GM19238 (cell line): ENCODE data around the gene TSHZ2.

Experiments
- DNase-seq: peaks from one replicate; pipeline ENCODE4 v3.0.0; 2011; ENCODE audit warnings: low spot score; ENCODE audit not compliant: insufficient read length

The TSHZ2 gene

DNA sequence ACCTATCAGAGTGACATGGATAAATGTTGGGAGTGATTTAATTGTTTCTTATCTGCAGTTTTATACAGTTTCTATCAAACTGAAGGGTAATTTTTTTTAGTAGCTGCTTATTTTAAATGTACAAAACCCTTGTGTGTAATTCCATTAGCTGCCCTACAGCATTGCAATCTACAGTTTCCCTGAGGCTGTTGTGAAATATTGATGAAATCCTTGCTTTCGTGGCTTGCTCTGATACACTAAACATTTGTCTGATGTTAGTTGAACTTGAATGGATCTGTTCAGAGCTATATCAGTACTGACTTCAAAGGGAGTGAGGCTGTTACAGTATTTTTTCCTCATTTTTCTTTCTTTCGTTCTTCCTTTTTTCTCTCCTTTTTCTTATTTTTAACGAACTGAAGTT is 255.4 kb downstream of the TSHZ2 start:
- DNase-seq, result no peak

DNA sequence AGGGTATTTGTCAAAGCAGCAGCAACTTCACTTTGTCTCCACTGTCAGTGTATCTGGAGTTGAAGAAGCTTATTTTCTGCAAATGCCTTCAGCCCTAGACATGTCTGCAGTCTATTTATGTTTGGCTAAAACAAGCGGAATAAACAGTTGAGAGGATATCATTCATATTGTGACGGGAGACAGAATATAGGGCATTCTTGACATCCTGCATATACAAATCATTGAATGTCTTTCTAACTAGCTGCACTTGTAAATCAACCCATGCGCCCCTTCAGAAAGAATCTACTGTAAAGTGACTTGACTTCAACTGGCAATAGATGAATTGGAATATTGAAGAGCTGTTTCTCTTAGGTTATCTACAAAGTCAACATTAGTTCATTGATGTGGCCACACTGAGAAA is 258.9 kb downstream of the TSHZ2 start:
- DNase-seq, result no peak

DNA sequence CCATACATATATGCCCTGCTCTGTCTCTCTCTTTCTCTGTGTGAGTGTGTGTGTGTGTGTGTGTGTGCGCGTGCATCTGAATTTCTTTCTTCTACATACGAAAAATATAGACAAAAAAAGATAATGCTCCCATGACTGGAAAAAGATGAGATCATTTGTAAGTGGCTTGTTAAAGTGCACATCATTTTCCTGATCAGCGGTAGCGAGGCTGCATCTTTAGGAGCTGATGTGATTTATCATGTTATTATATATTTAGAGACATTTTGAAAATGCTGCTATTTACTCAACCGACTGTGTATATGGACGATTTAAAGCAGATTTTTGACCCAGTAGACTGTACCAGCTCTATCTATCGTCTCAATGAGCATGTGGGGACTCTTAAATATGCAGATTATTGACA is 265.3 kb downstream of the TSHZ2 start:
- DNase-seq, result no peak

DNA sequence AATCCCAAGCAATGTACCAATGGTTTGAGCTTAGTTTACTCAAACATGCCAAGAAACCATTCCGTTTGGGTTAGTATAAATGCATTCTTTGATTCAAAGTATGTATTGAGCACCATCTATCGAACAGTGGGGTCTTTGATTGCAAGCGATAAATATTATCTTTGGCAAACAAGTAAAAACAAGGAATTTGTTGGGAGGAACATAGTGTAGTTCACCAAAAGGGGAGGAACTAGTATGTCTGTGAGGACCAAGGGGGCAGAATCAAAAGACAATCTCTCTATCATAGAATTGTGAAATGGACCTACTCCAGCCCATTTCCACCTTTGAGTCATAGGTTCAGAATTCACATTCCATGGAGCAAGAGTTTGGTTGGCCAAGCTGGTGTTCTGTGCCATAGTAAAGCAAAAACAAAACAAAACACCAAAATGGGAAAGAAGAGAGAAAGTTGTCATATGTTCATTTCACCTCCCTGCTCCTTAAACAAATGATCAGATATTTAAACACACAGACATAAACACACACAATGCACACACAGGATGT is 266.0 kb downstream of the TSHZ2 start:
- no peak for DNase-seq

DNA sequence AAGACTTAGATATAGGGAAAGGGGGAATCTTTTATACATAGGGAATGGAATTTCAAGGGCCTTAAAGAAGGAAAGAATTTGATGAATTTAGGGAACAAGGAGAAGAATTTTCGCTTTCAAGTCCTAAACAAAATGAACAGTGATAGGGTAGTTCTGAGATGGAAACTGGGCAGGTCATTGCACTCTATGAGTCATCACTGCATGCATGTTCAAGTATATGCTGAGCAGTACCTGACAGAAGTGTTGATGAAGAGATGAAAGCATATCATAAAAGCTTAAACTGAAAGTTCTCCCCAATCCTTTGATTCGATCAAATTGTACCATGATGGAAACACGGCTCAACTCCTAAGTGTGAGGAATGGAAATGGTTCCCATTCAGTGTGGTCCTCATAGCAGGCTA is 271.0 kb downstream of the TSHZ2 start:
- no peak for DNase-seq

DNA sequence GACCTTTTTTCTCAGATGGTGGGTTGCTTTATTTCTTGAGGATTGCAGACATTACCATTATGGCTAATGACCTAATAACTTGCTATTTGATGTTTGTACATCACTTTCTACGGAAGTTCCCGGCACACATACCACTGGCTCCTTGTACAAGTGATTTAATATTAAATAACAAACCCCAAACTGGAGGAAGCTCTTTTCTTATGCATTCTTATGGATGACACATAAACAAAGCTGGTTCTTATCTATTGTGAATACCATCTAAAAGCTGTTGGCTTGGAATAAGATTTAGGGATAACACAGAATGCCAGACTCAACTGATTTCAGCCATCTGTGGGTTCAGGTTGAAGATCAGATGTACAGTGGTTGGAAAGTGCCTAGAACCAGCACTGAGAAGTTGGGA is 272.6 kb downstream of the TSHZ2 start:
- DNase-seq, result no peak

DNA sequence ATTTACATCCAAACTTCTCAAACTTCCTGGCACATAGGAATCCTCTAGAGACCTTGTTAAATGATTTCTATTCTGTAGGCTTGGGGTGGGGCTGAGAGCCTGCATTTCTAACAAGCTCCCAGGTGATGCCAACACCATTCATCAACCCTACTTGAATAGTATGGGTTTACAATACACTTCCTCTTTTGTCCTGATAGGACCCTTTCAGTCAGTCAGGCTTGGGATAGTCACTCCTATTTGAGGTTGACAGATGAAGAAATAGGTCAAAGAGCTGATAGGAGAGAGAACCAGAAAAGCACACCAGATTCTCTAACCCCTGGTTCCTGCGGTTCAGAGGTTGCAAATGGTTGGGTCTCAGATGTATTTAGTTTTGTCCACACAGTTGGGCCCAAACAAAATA is 273.4 kb downstream of the TSHZ2 start:
- no peak for DNase-seq

DNA sequence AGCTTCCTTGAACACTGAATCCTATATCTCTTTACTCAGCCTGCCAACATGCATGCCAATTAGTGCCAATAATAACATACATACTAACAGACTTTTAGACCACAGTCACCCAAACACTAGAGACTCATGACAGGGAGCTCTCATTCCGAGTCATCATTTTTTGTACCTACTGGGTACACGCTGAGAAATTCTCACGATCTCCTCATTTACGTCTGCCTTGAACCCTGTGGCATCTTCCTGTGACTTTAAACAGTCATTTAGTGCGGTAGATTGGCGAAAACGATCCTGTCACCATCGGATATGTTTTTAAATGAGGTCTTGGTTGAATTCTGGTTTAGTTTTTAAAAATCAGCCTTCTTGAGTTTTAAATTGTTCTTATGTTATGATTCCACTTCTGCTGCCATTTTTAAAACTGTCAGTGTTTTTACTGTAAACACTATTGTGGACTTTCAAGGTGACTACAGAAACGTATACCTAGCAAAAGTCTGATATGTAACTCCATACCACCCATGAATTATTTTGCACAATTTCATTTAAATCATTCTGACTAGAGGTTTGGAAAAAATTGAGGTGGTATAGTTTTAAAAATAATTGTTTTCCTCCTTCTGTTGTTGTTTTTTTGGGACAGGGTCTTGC is 275.4 kb downstream of the TSHZ2 start:
- no peak for DNase-seq

DNA sequence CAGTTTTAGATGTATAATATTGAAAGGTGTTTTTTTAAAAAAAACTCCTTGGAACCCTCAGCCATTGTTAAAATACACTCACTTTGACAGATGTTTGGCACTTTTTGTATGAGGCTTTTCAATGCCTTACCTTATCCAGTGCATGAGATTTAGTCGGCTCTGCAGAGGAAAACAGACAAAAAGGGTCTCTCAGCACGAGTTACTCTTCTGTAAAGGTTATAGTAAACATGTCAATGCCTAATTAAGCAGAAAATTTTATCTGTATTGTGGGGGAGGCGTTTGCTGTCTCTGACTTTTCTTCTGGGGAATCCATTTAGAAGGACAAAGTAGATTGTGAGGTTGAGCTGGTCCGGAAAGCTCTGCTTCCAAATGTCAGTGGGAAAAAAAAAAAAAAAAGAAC is 278.3 kb downstream of the TSHZ2 start:
- DNase-seq, result no peak

DNA sequence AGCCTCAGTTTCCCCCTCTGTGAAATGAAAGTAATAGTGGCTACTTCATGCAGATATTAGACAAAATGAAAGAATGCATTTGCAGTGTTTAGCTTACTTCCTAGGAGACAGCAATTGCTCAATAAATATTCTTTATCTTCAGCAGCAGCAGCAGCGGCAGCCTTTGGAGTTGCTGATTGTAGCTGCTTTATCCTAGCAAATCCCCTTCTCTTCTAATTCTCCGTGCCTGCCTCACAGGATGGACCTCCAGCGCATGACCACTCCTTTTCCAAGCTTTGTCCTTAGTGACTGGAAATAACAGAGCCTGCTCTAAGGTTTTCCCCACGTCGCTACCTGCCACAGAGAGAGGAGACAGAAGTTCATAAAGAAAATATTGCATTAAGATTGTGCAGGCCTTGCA is 279.8 kb downstream of the TSHZ2 start:
- no peak for DNase-seq

DNA sequence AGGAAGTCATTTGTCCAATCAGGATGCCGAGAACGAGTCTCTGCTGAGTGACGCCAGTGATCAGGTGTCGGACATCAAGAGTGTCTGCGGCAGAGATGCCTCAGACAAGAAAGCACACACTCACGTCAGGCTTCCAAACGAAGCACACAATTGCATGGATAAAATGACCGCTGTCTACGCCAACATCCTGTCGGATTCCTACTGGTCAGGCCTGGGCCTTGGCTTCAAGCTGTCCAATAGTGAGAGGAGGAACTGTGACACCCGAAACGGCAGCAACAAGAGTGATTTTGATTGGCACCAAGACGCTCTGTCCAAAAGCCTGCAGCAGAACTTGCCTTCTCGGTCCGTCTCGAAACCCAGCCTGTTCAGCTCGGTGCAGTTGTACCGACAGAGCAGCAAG is 281.5 kb downstream of the TSHZ2 start:
- DNase-seq, result no peak

DNA sequence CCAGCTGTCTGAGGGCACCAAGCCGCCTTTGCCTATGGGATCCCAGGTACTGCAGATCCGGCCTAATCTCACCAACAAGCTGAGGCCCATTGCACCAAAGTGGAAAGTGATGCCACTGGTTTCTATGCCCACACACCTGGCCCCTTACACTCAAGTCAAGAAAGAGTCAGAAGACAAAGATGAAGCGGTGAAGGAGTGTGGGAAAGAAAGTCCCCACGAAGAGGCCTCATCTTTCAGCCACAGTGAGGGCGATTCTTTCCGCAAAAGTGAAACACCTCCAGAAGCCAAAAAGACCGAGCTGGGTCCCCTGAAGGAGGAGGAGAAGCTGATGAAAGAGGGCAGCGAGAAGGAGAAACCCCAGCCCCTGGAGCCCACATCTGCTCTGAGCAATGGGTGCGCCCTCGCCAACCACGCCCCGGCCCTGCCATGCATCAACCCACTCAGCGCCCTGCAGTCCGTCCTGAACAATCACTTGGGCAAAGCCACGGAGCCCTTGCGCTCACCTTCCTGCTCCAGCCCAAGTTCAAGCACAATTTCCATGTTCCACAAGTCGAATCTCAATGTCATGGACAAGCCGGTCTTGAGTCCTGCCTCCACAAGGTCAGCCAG is 283.0 kb downstream of the TSHZ2 start:
- no peak for DNase-seq

DNA sequence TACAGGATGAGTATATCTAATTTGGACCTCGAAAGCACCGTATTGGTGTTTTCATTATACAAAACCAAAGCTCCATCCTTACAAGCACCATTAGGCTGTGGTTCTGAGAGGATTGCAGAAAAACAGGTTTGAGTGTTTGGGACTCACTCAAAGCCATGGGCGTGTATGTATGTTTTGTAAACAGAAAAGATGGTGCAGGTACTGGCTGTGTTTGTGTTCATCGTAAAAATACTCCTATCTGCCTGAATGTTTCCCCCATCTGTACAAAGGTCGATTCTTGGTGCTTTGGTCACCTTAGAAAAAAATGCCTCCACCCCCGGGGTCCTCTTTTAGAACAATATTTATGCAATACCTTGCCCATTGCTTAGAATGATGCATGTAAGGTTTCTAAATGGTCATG is 286.6 kb downstream of the TSHZ2 start:
- DNase-seq, result no peak

DNA sequence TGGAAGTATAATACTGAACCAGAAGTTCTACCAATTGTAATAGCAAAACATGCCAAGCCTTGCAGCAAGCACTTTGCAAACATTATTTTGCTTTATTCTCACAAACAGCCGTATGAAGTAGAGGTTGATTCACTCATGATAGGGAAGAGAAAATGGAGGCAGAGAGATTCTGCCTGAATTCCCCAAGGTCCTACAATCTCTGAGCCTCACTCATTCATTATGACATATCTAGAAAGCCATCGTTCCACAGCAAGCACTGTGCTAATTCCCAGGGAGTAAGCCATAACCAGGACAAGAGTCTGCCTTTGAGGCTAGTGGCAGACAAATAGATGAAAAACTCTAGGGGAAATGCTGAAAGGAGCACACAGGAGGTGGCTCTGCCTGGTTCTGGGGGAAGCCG is 288.0 kb downstream of the TSHZ2 start:
- DNase-seq, result no peak

DNA sequence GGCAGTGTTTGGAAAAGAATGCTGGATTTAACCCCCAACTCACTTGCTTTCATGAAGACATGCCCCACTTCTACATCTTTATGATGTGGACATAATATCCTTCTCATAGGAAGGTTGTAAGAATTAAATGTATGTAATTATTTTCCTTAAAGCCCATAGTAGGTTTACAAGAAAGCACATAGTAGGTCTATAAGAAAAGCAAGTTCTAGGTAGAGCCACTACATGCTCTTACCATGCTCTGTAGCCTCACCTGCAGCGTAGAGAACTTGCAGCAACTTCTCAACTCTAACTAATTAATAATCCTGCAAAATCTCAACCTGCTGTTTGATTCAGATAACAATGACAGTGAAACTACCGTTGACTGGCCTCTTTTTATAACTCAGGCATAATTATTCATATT is 288.4 kb downstream of the TSHZ2 start:
- no peak for DNase-seq

DNA sequence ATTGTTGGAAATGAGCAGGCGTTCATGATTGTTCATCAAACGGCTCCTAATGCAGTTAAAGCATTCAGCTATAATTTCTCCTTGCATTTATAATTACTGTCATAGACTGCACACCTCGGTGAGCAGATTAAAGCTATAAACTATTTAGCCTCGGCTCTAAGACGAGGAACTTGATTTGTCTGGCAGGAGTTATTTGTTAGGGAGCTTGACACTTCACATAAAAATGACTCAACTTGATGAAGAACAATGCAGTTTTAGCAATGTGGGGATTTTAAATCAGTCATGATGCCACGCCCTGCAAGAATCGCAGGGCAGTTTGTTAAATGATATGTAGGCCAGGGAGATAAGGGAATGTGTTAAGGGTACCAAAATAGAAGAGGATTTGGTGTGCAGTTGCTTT is 290.2 kb downstream of the TSHZ2 start:
- DNase-seq, result no peak

DNA sequence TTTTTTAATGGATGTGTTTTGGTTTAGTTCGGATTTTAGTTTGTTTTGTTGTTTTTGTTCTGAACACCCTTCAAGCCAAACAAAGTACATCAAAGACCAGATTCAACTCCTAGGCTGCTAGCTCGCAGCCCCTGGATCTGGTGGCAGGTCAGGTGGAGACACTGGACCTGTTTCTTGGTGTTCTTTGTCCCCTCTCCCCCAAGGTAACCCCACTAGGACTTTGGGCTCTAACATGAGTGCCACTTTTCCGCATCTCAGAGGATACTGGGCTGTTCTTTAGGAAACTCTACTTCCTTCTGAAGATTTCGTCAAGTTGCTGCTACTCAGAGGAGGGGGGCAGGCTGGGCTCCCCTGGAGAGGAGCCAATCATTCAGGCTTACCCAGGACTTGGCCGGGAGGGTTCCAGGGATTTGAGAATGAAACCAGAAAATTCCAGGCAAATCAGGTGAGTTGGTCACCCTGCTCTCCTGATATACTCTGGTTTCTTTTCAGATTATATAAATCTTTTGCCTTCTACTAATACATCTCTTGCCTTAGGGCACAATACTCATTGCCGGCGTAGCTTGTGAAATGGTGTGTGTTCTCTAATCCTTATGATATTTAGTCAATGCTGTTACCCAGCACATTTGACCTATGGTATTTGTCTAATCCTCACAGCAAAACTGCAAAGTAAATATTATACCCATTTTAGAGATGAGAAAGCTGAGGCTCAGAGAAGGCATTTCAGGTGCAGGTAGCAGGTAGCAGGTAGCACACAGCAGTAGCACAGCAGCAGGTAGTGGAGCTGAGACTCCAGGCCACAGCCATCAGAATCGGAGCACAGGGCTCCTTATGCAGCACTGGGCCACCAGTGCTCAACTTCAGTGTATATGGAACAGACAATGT is 291.6 kb downstream of the TSHZ2 start:
- DNase-seq, result no peak

DNA sequence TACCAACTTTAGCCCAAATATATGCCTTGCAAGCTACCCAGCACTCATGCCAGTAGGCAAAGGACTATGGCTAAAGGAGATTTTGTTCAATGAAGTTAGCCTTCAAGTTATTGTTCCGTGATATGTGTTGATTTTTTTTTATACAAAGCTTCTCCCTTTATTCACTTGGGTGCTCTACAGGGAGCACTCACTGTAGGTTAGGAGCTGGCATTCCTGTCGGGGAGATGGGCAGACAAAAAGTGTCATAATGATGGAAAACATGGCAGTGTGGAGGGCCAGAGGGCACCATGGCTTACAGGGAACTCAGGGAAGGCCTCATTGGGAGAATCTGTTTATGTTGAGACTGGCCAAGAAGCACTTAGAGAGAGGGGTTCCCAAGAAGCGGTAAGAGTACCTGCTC is 292.4 kb downstream of the TSHZ2 start:
- DNase-seq, result no peak

DNA sequence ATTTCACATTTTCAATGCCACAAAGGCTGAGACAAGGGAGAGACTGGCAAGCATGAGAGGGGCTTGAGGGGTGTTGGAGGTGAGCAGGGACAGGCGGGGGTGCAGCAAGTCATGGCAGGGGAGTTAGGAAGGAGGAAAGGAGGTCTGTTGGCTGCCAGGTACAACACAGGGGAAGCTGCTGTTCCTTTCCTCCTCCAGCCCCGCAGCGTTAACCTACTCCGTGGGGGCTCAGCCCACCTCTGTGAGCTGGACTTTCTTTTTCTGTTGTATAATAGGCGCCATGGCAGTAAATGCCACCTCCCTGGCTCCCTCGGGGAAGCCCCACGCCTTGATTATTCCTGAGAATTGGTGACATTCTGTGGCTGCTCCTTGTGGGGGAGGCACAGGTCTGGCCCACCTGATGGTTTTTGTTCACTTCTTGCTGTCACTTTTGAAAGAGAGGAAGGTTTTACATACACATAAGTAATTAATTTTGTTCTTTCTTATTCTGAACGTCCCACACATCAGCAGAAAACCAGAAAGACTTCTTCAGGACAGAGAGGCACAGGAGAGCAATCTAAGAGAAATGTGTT is 293.2 kb downstream of the TSHZ2 start:
- DNase-seq, result no peak

DNA sequence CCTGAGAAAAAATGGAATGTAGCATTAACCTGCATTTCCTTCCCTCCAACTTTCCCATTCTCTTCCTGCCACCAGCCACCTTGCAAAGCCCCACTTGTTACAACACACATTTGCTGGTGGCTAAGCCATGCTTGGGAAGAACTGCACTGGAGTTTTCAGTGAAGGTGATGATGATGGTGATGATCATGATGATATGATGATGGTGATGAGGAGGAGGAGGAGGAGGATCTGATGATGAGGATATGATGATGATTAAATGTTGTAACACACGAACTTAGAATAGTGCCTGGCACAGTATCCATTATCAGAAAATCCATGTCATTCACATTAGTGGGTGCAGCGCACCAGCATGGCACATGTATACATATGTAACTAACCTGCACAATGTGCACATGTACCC is 297.2 kb downstream of the TSHZ2 start:
- DNase-seq, result no peak

DNA sequence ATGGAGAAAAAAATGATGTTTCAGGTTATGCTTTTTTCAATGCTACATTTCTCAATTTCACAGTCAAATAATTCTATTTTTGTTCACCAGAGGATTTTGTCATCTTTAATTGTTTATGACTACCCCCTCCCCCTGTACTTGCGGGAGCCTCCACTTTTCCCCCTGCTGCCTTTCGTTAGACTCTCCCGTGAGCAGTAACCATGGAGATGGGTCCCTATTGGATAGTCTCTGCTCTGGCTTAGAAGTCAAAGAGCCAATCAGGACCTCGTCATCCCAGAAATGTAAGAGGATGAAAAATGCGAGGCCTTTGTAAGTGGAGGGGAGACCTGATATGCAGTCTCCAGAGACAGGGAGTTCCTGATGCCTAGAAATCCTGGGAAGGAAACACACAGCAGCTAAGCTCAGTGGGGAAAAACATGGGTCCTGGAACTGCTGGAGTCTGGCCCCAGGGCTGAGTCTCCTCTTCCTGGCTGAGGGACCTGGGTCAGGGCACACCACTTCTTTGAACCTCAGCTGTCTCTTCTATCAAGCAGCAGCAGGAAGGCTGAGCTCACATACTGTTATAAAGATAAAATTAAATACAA is 298.7 kb downstream of the TSHZ2 start:
- DNase-seq, result no peak

DNA sequence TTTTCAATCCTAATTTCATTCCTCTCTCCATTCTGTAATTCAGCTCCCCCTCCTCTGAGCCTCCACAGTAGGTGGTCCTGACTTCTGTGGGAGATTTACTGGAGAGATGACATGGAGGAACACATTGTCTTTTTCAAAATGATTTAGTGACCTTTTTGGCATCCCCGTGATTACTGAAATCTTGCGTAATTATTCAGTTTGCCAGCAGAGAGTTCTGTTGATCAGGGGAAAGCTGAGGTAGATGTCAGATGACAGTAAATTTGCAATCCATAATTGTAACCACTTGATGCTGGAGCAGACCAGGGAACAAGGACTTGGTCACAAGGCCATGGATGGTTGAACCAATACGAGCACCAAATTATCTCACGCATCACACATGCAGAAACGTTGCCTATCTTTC is 302.2 kb downstream of the TSHZ2 start:
- DNase-seq, result no peak
